ENCODE results near the gene AADACL4.

GRCh38 chr1:12631571-12631970 is 12.3 kb upstream of the AADACL4 start:
- TF ChIP-seq CTCF (IDR thresholded peaks at IDR 0.05; ENCODE audit: insufficient read depth, low read depth, low read length) = no peak
- no peak for TF ChIP-seq EZH2 (IDR thresholded peaks at IDR 0.05; ENCODE audit: insufficient read depth, low read length)
